Inferior parietal cortex (tissue), 1 donor: ENCODE measurements around the gene SLC16A8.

ENCODE experiments used
- DNase-seq: peaks from one replicate; pipeline ENCODE4 v3.0.0-alpha.2; 2016; ENCODE audit errors: extremely low spot score

The SLC16A8 gene

GRCh38 chr22:38111925-38112355 is 28.0 kb upstream of the SLC16A8 start:
- no peak for DNase-seq

GRCh38 chr22:38110863-38111852 is 27.2 kb upstream of the SLC16A8 start:
- DNase-seq = no peak

GRCh38 chr22:38110008-38110862 is 26.3 kb upstream of the SLC16A8 start, which contains the start of gene BAIAP2L2:
BAIAP2L2 (minus strand) TSS chr22:38110684; CDS start chr22:38110525, 159 bp downstream.
- DNase-seq = no peak

- DNase-seq = no peak
Observed at GRCh38 chr22:38109371-38110001, 25.5 kb upstream of the SLC16A8 start.

GRCh38 chr22:38108561-38109319 is 24.8 kb upstream of the SLC16A8 start:
- DNase-seq = no peak

- DNase-seq = no peak
Observed at GRCh38 chr22:38107692-38108515, 23.9 kb upstream of the SLC16A8 start.

GRCh38 chr22:38106814-38107578 is 23.0 kb upstream of the SLC16A8 start:
- no peak for DNase-seq

GRCh38 chr22:38104084-38104483 is 20.1 kb upstream of the SLC16A8 start:
- no peak for DNase-seq

GRCh38 chr22:38103641-38104040 is 19.7 kb upstream of the SLC16A8 start:
- no peak for DNase-seq

- no peak for DNase-seq
Observed at GRCh38 chr22:38098410-38099249, 14.6 kb upstream of the SLC16A8 start.

- no peak for DNase-seq
Observed at GRCh38 chr22:38097557-38098409, 13.8 kb upstream of the SLC16A8 start.

- DNase-seq = no peak
Observed at GRCh38 chr22:38097058-38097457, 13.1 kb upstream of the SLC16A8 start.

- no peak for DNase-seq
Observed at GRCh38 chr22:38089474-38089851, 5.5 kb upstream of the SLC16A8 start.

- DNase-seq = no peak
Observed at GRCh38 chr22:38088629-38089473, 4.9 kb upstream of the SLC16A8 start.

- no peak for DNase-seq
Observed at GRCh38 chr22:38087855-38088254, 3.9 kb upstream of the SLC16A8 start.

GRCh38 chr22:38086942-38087341 is 3.0 kb upstream of the SLC16A8 start:
- no peak for DNase-seq
